ENCODE measurements around the gene PCTP. TPM values are rescaled to one million over a fixed set of nuclear protein-coding genes. Genes with fewer than 3 reads are reported as not detected.

The PCTP gene
- total and polyA plus RNA-seq, 9 of the 15 experiments (the other 6 are each of a cell fraction or from before 2014, with no cell fraction given) = 10.9 to 62.3 (median 41.2) TPM

DNA sequence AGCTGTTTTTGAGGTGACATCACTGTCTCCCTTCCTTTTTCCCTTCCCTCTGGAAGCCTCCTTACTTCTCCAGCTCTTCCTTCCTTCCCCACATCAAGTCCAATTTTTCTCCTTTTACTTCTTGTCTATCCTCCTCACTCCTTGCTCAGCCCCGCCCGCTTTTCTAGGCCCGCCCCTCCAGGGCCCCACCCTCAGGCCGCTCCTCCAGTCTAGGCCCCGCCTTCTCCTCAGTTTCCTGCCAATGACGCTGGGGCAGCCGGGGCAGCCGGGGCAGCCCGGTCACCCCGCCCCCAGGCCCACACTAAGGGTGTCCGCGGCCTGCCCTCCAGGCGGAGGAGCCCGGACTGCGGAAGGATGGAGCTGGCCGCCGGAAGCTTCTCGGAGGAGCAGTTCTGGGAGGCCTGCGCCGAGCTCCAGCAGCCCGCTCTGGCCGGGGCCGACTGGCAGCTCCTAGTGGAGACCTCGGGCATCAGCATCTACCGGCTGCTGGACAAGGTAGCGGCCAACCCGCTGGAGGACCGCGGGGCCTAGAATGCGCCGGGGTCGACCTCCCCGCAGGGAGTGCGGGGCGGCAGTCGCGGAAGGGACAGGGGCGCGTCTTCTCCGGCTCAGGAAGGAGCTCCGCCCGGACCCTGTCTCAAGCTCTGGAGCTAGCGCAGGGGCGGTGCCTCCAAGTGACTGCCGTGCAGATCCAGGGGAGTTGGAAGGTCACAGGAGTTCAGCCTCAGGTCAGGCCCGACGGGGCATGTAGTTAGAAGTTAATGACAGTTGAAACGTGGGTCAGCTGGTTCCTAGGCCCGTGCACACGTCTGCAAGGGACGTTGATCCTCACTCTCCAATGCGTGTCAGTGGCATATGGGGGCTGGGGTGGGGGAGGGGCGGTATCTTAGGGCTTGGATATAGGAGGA is at the start of gene PCTP (continued):
- TF ChIP-seq, protein P1, sequence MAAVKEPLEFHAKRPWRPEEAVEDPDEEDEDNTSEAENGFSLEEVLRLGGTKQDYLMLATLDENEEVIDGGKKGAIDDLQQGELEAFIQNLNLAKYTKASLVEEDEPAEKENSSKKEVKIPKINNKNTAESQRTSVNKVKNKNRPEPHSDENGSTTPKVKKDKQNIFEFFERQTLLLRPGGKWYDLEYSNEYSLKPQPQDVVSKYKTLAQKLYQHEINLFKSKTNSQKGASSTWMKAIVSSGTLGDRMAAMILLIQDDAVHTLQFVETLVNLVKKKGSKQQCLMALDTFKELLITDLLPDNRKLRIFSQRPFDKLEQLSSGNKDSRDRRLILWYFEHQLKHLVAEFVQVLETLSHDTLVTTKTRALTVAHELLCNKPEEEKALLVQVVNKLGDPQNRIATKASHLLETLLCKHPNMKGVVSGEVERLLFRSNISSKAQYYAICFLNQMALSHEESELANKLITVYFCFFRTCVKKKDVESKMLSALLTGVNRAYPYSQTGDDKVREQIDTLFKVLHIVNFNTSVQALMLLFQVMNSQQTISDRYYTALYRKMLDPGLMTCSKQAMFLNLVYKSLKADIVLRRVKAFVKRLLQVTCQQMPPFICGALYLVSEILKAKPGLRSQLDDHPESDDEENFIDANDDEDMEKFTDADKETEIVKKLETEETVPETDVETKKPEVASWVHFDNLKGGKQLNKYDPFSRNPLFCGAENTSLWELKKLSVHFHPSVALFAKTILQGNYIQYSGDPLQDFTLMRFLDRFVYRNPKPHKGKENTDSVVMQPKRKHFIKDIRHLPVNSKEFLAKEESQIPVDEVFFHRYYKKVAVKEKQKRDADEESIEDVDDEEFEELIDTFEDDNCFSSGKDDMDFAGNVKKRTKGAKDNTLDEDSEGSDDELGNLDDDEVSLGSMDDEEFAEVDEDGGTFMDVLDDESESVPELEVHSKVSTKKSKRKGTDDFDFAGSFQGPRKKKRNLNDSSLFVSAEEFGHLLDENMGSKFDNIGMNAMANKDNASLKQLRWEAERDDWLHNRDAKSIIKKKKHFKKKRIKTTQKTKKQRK (IDR thresholded peaks at IDR 0.05; ENCODE audit: borderline replicate concordance, low read depth, low read length) = no peak
- TF ChIP-seq ZNF324 (CRISPR knock-in tag; IDR thresholded peaks at IDR 0.05) (no peak), JUN (IDR thresholded peaks at IDR 0.05; ENCODE audit: borderline replicate concordance, low read depth, low read length) (no peak), JUN (CRISPR knock-in tag; IDR thresholded peaks at IDR 0.05; ENCODE audit: borderline replicate concordance) (no peak), ZFPM2 (CRISPR knock-in tag; IDR thresholded peaks at IDR 0.05) (no peak), ZNF436 (CRISPR knock-in tag; IDR thresholded peaks at IDR 0.05) (no peak), ATF1 (CRISPR knock-in tag; IDR thresholded peaks at IDR 0.05) (no peak), ATF1 (tag; IDR thresholded peaks at IDR 0.05) (peak; percentile 73), ESRRA (IDR thresholded peaks at IDR 0.05; ENCODE audit: borderline replicate concordance, low read depth) (peak; percentile 87; the same call in 1 of the 2 replicates), SIX5 (IDR thresholded peaks at IDR 0.05; ENCODE audit: borderline replicate concordance in 1 of 2, insufficient read depth in 1 of 2, low read depth in 1 of 2, low read length in 2 of 2) (no peak), POLR3A (IDR thresholded peaks at IDR 0.05; ENCODE audit: borderline replicate concordance, extremely low read depth, insufficient read depth, insufficient read length) (no peak), POU5F1 (IDR thresholded peaks at IDR 0.05; ENCODE audit: borderline replicate concordance, low read depth, low read length, partially characterized antibody) (peak; percentile 12), CAMTA2 (CRISPR knock-in tag; conservative IDR thresholded peaks at IDR 0.05) (no peak), MXI1 (IDR thresholded peaks at IDR 0.05; ENCODE audit: low read depth, low read length) (no peak), RAD21 (CRISPR knock-in tag; conservative IDR thresholded peaks at IDR 0.05 in 1 of 2, IDR thresholded peaks at IDR 0.05 in 1 of 2) (0 out of 4 replicates have a peak, but pooled peaks of 1 of the 2 experiments have one; percentile 15), NR2F6 (CRISPR knock-in tag; IDR thresholded peaks at IDR 0.05) (no peak), CHD1 (IDR thresholded peaks at IDR 0.05; ENCODE audit: low read length) (no peak)
- TF ChIP-seq, protein P2, sequence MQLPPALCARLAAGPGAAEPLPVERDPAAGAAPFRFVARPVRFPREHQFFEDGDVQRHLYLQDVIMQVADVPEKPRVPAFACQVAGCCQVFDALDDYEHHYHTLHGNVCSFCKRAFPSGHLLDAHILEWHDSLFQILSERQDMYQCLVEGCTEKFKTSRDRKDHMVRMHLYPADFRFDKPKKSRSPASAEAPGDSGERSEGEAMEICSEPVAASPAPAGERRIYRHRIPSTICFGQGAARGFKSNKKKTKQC (CRISPR knock-in tag; IDR thresholded peaks at IDR 0.05) = no peak
- TF ChIP-seq, protein P3, sequence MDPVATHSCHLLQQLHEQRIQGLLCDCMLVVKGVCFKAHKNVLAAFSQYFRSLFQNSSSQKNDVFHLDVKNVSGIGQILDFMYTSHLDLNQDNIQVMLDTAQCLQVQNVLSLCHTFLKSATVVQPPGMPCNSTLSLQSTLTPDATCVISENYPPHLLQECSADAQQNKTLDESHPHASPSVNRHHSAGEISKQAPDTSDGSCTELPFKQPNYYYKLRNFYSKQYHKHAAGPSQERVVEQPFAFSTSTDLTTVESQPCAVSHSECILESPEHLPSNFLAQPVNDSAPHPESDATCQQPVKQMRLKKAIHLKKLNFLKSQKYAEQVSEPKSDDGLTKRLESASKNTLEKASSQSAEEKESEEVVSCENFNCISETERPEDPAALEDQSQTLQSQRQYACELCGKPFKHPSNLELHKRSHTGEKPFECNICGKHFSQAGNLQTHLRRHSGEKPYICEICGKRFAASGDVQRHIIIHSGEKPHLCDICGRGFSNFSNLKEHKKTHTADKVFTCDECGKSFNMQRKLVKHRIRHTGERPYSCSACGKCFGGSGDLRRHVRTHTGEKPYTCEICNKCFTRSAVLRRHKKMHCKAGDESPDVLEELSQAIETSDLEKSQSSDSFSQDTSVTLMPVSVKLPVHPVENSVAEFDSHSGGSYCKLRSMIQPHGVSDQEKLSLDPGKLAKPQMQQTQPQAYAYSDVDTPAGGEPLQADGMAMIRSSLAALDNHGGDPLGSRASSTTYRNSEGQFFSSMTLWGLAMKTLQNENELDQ (CRISPR knock-in tag; IDR thresholded peaks at IDR 0.05; ENCODE audit: borderline replicate concordance) = no peak
